CD4-positive, alpha-beta T cell treated with Interleukin-4 for 1 hour (primary cell): ENCODE measurements around the gene PLPPR1.

ENCODE experiments used
- DNase-seq, 2 donors: peaks; one replicate each; pipeline ENCODE4 v3.0.0-alpha.2; 2020 to 2022

Gene PLPPR1

GRCh38 chr9:101354765-101355708 lies 326.5 kb downstream of the PLPPR1 start:
- DNase-seq: no peak

DNA sequence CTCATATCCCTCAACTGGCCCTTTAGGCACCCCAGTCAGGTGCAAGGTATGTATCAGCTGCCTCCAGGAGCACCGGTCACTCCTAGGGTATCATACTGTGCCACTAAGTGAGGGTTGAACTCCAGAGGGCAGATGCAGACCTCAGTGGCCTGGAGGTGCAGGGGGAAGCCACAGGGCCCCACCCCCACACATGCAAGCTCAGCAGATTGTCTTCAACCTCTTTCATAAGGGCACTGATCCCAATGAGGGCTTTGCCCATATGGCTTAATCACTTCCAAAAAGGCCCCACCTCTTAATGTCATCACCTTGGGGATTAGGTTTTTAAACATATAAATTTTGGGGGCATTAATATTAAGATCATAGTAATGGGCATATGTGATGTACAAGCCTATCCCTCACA lies 328.1 kb downstream of the PLPPR1 start:
- no peak for DNase-seq

- no peak for DNase-seq
Observed at GRCh38 chr9:101359679-101360078, 331.2 kb downstream of the PLPPR1 start.

GRCh38 chr9:101360647-101361046 lies 332.1 kb downstream of the PLPPR1 start:
- DNase-seq: no peak

DNA sequence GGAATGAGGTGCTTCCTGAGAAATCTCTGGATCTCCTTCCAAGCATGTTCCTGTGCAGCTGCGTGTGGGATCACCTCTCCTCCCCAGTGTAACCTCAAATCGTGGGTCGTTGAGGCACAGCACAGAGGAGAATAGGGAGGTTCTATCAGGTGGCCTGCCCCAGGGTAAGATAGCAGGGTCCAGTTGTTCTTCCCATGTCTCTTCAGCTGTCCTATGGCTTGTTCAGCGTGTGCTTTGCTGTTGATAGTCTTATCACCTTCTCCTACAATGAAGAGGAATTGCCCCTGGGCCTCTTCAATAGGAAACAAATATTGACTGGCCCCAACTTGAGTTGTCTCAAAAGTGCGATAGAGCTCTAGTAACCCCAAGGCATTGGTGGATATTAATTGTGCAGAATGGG lies 333.9 kb downstream of the PLPPR1 start:
- no peak for DNase-seq

DNA sequence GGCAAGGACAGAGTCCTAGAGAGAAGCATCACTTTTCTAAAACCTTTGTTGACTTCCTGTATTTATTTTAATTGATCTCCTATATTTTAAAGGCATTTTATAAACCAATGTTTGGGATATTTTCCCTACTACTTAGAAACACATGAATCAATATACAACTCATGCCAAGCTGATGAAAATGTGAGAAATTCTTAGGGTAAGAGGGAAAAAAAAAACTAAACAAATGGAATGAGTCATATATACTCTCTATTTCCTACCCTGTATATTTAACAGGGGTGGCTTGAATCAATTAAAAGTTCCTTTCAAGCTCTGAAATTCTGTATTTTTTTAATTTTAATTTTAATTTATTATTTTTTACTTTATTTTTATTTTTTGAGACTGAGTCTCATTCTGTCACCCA lies 336.7 kb downstream of the PLPPR1 start:
- no peak for DNase-seq

GRCh38 chr9:101366038-101366756 lies 337.7 kb downstream of the PLPPR1 start:
- DNase-seq: no peak

DNA sequence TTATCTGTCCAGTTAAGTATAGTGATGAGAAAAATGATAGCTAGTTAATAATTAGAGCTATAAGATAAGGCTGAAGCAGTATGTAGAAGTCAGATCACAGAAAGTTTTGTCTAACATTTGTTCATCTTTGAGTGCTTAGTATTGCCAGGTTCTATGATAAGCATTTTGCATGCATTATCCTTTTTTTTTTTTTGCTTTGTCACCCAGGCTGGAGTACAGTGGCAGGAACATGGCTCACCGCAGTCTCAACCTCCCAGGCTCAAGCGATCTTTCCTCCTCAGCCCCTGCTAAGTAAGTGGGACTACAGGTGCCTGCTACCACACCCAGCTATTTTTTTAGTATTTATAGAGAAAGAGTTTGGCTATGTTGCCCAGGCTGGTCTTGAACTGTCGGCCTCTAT lies 338.8 kb downstream of the PLPPR1 start:
- DNase-seq: no peak

DNA sequence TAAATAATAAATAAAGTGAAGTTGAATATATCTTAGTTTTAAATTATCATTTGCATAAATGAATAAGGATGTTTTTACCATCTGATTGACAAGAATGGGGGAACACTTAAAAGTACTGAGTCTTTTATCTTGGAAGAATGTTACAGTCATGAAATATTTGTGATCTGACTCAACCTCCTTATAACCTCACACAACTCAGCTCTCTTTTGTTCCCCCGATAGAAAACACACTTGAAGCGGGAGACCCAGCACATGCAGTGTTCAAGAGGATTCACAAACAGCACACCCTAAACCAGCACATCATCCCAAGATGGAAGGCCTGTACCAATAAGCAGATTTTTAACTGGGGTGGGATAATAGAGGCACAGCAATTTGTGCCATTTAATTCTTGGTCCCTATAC lies 340.8 kb downstream of the PLPPR1 start:
- DNase-seq: no peak

GRCh38 chr9:101369884-101370531 lies 341.5 kb downstream of the PLPPR1 start:
- DNase-seq: no peak

DNA sequence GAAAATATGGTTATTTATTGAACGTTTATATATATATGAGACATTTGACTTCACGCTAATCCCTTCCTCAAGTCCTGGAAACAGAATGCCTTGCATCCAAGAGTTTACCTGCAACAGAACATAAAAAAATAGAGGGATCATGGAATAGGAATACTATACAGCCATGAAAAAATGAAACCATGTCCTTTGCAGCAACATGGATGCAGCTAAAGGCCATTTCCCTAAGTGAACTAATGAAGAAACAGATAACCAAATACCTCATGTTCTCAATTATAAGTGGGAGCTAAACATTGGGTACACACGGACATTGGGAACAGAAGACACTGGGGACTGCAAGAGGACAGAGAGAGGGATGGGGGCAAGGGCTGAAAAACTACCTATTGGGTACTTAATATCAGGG lies 343.3 kb downstream of the PLPPR1 start:
- no peak for DNase-seq

DNA sequence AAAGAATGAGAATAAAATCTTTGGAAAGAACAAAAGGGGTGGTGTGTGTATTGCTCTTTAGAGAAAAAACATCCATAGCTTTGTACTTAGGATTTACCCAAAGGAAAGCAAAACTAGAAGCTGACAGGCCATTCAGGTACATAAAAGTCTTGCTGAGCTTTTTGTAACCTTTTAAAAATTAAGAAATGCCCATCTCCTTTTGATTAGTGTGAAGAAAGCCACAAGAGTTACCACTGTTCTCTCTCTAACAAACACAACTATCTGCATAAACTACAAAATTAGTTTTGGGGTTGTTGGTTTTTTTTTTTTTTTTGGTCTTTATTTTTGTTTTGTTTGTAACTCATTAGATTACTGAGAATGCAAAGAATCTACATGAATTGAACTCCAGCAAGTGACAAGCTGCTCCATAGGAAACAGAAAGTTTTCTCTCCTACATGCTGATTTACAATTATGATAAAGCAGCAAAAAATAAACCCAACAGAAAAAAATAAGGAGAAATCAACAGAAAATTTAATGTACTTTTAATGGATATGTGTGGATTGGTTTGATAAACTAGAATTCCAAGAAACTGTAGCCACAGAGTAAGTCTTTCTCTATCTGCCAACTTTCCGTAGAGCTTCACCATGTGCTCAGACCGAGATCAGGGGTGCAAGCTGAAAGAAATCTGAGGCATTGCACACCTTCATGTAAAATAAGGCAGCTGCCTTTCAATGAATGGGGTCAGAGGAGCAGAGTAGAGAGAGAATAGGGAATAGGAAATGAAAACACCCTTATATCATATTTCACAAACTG lies 344.0 kb downstream of the PLPPR1 start:
- no peak for DNase-seq
